Fibroblast of skin of right quadriceps (primary cell): ENCODE measurements around the gene TMEM9.

Source experiments
- DNase-seq: peaks from one replicate; pipeline ENCODE4 v3.0.0-alpha.2; 2013

The TMEM9 gene

DNA sequence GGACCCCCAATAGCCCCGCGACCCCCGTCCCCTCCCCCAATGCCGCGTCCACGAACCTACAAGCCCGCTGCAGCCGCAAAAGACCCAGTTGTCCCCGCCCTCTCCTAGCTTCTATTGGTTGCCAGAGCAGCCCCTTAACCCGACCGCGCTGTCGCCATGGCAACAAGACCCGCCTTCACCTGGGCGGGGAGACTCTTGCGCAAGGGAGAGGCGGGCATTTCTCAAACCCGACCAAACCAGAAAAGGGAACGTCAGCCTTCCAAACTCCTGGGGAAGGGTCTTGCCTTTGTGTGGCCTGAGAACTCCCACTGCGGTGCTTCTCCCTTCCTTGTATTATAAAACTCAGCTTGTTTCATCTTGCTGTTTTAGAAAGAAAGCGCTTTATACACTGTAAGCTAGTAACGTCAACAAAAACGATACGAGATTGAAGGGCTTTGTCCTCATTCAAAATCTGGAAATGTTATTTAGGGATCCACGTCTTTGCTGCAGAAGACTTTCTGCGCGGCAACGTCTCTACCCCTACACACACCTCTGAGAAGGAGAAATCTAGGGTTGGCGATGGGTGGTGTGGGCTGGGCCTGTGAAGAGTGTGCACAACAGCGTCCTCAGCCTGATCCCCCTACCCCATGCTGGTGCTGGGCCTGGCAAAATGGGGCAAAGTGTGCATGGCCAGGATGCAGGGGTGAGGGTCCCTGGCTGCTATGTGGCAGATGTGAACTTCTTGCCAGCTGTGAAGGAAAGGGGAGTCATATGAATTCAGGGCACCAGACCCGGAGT, at the start of gene TMEM9:
Gene TMEM9 (minus strand): TSS at position 86 of the 777 bp plus-strand sequence. CDS start 551 bp downstream, outside the sequence.
- peak; percentile 95 for DNase-seq

- DNase-seq = no peak
Measured at GRCh38 chr1:201198598-201198997, 44.3 kb upstream of the TMEM9 start.

GRCh38 chr1:201194046-201194445, 39.8 kb upstream of the TMEM9 start:
- DNase-seq = no peak

- DNase-seq = peak; percentile 88
Measured at GRCh38 chr1:201192261-201192788, 38.1 kb upstream of the TMEM9 start.

DNA sequence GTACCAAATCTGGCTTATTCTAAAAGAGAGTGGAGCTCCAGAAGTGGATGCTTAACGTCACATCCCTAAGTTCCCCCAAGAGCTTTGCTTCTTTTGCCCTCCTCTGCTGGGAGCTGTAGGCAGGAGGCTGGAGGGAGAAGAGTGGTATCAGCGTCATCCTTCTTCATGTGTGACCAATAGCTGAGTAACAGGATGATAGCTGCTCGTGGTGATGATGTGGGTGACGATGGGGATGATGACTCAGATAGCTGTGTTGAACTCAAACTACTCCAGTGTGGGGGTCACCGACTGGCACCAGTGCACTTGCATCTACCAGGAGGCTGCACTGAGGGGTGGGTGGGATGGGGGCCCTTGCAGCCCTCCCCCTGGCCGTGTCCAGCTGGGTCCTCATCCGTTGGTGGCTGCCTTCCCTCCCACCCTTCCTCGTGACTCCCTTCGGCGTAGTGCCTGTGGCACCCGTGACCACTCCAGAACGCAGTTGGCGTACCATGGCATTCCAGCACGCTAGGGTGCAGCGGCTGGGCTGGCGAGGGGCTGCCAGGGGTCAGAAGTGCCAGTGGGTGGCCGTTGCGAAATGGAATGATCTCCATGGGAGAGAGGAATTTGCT, 37.5 kb upstream of the TMEM9 start:
- DNase-seq = peak; percentile 95

GRCh38 chr1:201190624-201191051, 36.4 kb upstream of the TMEM9 start, which contains the start of gene IGFN1:
IGFN1 (plus strand) TSS chr1:201190824; CDS start chr1:201193294, 2,470 bp downstream.
- no peak for DNase-seq

GRCh38 chr1:201190005-201190404, 35.7 kb upstream of the TMEM9 start:
- DNase-seq = no peak

- DNase-seq = no peak
Measured at GRCh38 chr1:201189085-201189484, 34.8 kb upstream of the TMEM9 start.

DNA sequence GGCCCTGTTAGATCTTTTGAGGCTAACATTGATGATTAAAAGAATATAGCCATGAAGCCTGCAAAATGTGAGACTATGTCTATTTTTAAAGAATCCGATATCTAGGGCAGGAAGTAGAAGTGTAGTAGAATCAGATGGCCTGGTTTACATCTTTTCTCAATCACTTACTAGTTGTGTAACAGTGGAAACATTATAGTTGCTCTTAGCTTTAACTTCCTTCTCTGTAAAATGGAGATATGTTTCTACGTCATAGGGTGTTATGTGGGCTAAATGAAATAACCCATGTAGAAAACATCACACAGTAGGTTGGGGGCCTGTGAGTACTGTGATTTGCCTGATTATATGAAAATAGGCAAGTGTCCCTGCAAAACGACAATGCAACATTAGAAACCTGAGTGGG, 31.9 kb upstream of the TMEM9 start:
- DNase-seq = no peak

GRCh38 chr1:201185527-201186128, 31.4 kb upstream of the TMEM9 start:
- no peak for DNase-seq

GRCh38 chr1:201185123-201185453, 30.8 kb upstream of the TMEM9 start:
- DNase-seq = no peak

GRCh38 chr1:201184307-201185122, 30.2 kb upstream of the TMEM9 start:
- DNase-seq = peak; percentile 87

GRCh38 chr1:201183753-201184152, 29.5 kb upstream of the TMEM9 start:
- DNase-seq = no peak

- DNase-seq = no peak
Measured at GRCh38 chr1:201183209-201183608, 28.9 kb upstream of the TMEM9 start.

DNA sequence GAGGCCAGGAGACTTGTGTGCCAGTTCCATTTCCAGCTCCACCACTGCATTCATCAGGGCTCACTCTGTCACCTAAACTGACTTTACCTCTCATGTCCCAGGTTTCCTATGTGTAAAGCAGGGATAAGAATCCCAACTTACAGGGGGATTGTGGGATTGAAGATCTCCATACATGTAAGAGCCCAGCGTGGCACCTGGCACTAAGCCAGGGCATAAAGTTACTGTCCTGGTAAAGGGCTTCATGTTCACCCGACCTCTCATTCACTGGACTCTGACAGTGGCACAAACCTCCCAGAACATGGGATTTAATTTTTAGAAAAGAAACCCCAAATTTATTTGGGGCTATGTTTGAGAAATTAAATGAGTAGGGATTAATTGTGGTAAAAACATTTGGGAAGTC, 27.5 kb upstream of the TMEM9 start:
- DNase-seq = no peak

- no peak for DNase-seq
Measured at GRCh38 chr1:201181323-201181722, 27.0 kb upstream of the TMEM9 start.

DNA sequence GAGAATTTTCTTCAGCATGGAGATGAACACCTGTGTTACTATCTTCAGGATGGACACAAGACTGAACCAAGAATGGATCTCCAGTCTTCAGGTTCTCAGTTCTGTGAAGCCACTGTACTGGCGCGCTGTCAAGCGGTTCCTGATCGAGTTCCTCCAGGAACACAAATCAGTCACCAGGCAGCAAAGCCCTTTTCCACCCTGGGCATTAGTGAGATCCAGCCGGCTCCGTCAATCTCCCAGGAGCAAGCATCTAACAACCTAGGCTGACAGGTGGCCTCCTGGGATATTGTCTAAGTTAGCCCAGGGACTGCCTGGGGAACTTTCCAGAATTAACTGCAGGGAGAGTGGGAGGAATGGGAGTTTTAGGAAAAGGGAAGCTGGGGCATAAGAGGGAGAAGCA, 26.6 kb upstream of the TMEM9 start:
- DNase-seq = no peak

GRCh38 chr1:201180141-201180540, 25.9 kb upstream of the TMEM9 start:
- no peak for DNase-seq

- DNase-seq = no peak
Measured at GRCh38 chr1:201178718-201179117, 24.4 kb upstream of the TMEM9 start.

DNA sequence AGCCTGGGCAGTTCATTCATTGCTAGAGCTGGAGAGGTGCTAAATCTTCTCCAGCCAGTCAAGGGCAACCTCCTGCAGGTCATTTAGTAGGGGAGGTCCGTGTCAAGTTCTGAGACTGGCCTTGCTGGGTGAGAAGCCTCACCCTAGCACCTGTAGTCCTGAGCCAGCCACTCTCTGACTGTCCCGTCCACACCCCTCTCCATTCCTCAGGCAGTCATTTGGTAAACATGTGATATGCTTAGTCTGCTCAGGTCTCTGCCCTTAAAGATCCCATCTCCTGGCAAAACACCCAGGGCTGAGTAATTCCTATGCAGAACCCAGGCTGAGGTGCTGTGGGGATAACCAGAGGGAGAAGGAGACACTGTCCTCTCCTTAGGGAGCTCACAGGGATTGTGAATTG, 22.7 kb upstream of the TMEM9 start:
- DNase-seq = no peak

DNA sequence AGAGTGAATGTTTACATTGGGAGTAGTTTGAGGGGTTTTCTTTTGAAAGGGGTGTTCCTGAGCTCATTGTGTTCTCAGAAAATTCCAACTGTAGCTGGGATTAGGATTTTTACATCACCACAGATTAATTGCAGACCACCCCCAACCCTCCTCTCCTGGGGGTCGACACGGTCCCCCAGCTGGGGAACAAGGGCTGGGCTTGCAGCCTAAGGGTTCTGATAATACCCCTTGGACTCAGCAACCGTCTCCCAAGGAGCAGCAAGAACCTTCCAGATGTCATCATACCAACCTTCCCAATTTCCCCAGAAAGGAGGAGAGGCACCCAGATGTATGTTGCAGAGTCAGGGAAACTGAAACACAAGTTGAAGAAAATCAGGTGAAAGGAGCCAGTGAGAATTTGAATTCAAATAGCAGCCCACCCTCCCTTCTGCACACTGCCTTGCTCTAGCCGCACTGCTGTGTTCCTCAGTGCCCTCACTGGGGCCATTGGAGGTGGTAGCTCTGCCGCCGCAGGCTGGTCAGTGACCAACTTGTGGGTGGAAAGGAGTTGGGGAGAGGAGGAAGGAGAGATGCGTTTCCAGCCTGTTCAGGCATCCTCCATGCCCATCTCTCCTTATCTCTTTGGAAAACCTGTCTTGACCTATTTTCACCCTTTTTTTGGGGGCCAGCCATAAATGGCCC, 21.7 kb upstream of the TMEM9 start:
- DNase-seq = no peak

DNA sequence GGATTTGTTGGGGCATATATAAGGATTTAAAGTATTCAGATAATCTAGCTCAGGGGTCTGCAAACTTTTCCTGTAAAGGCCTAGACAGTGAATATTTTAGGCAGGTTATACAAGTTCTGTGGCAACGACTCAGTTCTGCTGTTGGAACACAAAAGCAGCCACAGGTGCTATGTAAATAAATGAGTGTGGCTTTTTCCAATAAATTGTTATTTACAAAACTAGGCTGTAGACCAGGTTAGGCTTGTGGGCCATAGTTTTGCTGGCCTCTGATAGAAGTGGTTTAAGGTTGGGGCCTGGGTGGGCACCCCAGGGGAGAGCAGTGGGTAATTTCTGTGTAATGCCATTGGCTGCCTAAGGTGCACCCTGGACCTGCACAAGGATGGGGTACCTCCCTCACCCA, 19.5 kb upstream of the TMEM9 start:
- DNase-seq = no peak
